Kidney tubule cell (primary cell): Measurements from ENCODE around the gene ADNP2.

Experiments
- DNase-seq: peaks from one replicate; pipeline ENCODE4 v3.0.0-alpha.2; 2018; ENCODE audit warnings: low spot score

Gene ADNP2

GRCh38 chr18:80170395-80171053, 61.5 kb downstream of the ADNP2 start:
- no peak for DNase-seq

DNA sequence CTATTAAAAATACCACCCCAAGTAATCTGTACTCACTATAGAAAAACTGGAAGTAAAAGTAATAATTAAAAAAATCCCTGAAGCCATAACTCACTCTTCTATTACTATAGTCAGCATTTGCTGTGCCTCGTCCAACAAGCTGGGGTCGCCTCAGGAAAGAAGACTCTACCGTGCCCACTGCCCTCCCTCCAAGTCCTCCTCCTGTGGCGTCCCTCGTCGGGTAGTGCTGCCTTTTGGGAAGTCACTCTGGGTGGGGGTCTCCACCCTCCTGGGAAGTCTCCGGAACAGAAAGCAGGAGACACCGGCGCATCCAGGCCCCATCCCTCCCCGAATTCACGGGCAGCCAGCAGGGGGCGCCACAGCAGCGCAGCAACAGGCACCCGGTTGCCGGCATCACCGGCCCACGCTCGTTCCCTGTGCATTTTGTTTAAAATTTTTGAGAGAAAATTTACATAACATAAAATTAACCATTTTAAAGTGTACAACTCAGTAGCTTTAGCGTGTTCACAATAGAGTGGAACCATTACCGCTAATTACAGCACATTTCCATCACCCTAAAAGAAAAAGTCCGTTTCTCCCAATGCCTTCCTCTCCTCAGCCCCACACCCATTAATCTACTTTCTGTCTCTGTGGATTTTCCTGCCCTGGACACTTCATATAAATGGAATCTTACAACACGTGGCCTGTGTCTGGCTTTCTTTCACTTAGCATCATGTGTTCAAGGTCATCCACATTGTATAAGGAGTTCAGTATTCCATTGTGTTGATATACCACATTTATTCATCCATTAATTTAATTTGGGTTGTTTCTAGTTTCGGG, 62.2 kb downstream of the ADNP2 start:
- peak; percentile 29 for DNase-seq

- no peak for DNase-seq
Measured at GRCh38 chr18:80172056-80172455, 63.0 kb downstream of the ADNP2 start.

DNA sequence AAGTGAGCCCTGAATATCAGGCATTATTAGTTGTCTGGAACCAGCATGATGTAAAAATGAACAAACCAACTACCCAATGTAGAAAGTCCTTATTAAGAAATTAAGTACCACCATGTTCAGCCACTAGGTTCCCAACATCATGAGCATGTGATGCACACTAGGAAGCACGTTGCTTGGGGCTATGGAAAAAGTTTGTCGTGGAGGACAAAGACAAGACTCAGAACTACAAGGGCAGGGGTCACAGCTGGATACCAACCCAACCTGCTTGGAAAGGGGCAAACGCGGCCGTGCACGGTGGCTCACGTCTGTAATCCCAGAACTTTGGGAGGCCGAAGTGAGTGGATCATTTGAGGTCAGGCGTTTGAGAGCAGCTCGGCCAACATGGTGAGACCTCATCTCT, 64.0 kb downstream of the ADNP2 start:
- no peak for DNase-seq

GRCh38 chr18:80175451-80176204, 66.6 kb downstream of the ADNP2 start:
- DNase-seq: no peak

DNA sequence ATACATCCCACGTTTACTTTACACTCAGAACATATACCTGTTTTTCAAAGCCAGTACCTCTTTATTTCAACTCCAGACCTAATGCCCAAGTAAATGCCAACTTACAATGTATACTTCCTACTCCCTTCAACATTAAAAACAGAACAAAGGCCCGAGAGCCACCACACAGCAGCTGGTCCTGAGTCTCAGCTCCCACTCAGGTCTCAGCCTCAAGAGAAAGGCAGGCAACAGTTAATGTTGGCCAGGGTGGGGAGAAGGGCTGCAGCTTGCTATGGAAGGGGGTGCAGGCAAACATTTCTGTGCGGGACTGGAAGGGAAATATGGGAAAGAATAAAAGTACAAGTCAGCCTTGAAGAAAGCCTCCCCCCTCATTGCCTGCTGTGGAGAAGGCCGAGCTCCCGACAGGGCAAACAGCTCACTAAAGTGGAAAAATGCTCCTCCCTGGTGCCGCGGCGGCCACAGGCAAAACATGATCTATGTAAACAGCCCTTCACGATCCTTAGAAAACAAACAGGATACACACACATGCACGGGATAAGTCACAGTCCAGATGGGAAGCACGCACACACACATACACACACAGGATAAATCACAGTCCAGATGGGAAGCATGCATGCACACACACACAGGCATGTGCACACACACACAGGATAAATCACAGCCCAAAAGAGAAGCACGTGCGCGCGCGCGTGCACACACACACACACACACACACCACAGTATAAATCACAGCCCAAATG, 67.4 kb downstream of the ADNP2 start:
- DNase-seq: no peak

- DNase-seq: no peak
Measured at GRCh38 chr18:80177128-80177527, 68.1 kb downstream of the ADNP2 start.

DNA sequence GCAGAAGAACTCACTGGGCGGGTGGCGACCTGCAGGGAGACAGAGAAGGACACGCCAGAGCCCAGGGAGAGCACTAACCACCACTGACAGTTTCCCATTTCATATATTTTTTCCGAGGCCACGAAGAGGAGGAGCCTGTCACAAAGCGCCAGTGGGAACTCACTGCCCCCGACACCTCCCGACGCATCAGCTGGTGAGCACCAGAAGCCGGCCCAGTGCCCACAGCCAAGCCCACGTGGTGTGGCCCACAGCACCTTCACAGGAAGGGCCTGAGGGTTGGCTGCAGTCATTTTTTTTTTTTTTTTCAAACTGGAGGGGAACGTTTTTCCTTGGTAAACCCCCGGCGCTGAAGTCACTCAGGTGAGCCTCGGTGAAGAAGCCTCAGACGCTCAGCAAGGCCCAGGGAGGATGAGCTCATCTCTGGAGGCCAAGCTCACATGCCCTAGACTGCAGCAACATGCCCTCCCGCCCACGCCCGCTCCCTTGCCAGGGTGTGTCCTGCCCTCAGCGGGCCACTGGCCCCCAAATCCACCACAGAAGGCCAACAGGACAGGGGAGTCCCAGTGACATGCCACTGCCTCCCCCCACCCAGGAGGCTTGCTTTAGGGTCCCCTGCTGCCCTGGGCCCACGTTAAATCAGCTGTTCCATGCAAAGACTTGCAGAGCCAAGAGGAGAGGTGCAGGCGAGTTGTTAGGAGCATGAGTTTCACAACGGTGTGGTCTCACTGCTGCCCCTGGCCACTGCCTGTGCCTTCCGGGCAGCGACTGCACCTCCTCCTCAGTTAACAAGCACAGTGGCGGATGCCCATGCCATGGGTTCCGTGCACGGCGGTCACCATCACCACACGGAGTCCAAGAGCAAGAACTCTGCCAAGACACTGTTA, 70.1 kb downstream of the ADNP2 start:
- no peak for DNase-seq

DNA sequence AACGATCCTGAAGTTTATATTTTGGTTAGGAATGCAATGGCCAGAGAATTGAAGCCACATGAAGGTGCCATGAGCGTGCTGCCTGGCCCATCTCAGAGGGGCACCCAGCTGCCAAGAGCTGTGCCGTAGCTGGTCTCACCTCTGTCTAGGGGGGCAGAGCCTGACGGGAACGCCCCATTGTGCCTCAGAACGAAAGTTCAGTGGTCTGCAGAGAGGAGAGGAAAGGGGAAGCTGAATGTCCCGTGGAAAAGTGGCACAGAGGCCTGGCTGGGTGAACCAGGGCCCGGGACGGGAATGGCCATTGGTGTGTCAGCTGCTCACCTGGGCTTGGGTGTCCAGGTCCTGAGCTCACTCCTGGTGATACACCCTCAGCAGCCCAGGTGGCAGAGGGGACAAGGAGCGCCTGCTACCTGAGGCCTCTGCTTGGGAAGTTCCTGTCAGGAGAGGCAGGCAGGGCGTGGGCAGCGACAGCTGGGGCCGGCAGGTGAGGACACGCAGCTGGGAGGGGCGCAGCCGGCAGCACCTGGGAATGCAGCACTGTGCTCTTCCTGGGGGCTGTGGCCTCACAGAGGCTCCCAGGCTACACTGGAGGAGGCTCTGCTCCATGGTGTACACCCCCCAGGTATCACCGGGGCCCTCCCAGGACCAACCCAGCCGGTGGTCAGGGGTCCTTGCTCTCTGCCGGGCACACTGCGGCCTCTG, 70.9 kb downstream of the ADNP2 start:
- DNase-seq: no peak

- no peak for DNase-seq
Measured at GRCh38 chr18:80180778-80181564, 71.9 kb downstream of the ADNP2 start.

GRCh38 chr18:80181642-80182461, 72.8 kb downstream of the ADNP2 start:
- no peak for DNase-seq

DNA sequence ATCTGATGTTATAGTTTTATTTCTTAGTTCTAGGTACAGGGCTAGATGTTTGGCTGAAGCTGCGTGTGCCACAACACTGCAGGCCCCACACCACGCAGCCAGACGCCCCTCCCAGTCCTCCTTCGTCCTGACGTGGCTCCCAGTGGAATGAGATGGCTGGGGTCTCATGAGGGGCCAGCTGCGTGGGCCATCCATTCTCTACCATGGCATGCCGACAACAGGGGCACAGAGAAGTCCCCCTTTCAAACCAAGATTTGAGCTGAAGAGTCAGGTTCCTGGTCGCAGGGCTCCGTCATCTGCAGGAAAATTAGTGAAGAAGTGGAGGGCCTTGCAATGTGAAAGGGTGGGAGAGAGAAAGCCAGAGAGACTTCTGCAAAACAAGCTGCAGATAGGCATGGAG, 73.8 kb downstream of the ADNP2 start:
- no peak for DNase-seq

DNA sequence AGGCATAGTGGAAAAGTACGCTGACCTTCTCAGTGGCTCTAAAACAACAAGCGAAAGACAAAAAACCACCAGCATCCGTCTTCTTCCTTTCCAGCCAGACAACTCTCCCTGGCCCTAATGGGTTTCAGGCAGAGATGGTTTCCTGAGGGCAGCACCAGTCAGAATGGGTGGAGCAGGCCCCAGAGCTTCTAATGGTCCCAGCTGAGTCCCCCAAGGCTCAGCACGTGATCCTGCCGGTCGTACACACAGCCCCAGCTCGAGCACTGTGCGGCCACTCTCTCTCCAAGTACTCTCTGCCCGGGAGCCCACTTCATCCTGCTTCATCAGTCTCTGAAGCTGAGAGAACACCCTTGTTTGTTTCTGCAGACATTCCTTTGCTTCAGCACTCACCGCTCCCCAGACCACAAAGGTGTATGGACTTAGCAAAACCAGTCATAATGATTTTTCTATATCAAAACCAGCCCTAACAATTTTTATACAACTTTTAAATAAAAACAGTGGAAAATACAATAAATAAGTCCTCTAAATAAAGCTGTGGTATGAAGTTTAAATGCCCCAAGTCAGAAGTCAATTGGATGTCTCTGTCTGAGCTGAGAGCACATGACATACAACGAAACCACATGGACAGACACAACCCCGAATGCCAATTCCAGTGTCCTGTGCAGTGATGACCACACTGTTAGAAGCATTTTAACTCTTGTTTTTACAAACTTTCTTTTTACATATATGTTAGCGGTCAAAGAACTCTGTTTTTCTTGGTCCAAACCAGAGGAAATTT, 74.4 kb downstream of the ADNP2 start:
- no peak for DNase-seq

GRCh38 chr18:80184243-80184772, 75.2 kb downstream of the ADNP2 start:
- DNase-seq: no peak

DNA sequence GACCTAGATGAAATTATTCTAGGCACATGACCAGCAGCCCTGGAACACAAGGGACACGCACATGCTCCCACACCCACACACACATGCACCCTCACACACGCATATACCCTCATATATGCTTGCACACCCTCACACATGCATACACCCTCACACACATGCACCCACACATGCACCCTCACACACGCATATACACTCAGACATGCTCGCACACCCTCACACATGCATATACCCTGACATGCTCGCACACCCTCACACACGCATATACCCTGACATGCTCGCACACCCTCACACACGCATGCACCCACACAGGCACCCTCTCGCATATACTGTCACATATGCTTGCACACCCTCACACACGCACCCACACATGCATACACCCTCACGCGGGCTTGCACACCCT, 76.5 kb downstream of the ADNP2 start:
- DNase-seq: no peak

DNA sequence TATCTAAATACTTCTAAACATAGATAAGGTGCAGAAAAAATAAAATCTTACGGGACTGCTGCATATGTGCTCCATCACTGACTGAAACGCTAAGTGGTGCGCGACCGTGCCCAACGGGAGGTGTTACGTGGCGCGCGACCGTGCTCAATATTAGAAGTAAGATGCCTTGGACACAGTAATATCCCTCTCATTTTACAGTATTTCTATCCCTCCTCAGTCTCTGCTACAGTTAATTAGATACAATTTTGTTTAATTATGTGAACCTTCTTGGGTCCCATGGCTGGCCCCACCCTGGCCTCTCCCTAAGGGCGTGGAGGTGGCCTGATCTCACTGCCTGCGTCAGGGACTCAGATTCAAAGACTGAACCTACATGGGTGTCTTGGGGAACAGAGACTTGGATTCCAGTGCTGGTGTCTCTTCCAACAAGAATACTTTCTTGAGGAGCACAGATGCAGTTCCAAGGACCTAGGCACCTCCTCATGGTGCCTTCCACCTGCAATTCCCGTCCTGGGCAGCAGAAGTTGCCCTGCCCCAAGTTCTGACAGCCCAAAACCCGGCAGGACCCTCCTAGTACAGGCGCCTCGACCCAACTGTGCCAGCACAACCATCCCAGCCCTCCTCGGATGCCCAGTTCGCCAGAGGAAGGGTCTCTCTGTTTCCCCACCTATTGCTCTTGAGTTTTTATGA, 79.0 kb downstream of the ADNP2 start:
- no peak for DNase-seq
